Parathyroid adenoma (tissue), 2 donors: ENCODE data around the gene C11orf24.
"Not testable (repeated sequence)": the region's sequence is repeated elsewhere in the genome, so short reads cannot be mapped to it uniquely, and the experiment has no call there.

ENCODE experiments used
- H2AFZ ChIP-seq: fragments of 300-600 bp; sonication (generic); one replicate; pipeline ENCODE4 v1.7.0; 2017; ENCODE audit warnings: antibody characterized with exemption, mild to moderate bottlenecking
- H3K27ac ChIP-seq: fragments of 300-600 bp; sonication (generic); one replicate; pipeline ENCODE4 v1.7.0; 2017
- H3K27me3 ChIP-seq: fragments of 300-600 bp; sonication (generic); one replicate; pipeline ENCODE4 v1.7.0; 2017; ENCODE audit warnings: low read length; ENCODE audit not compliant: control insufficient read depth, insufficient read depth
- H3K36me3 ChIP-seq: fragments of 300-600 bp; sonication (generic); one replicate; pipeline ENCODE4 v1.7.0; 2017; ENCODE audit warnings: low read length; ENCODE audit not compliant: control insufficient read depth, insufficient read depth
- H3K4me1 ChIP-seq: fragments of 300-600 bp; sonication (generic); one replicate; pipeline ENCODE4 v1.7.0; 2017; ENCODE audit warnings: control low read depth
- H3K4me2 ChIP-seq: fragments of 300-600 bp; sonication (generic); one replicate; pipeline ENCODE4 v1.7.0; 2017; ENCODE audit warnings: low read length
- H3K4me3 ChIP-seq: fragments of 300-600 bp; sonication (generic); one replicate; pipeline ENCODE4 v1.7.0; 2017; ENCODE audit warnings: low read depth, low read length
- H3K79me2 ChIP-seq: fragments of 300-600 bp; sonication (generic); one replicate; pipeline ENCODE4 v1.7.0; 2017; ENCODE audit warnings: control low read depth
- H3K9ac ChIP-seq: fragments of 300-600 bp; sonication (generic); one replicate; pipeline ENCODE4 v1.7.0; 2017; ENCODE audit warnings: mild to moderate bottlenecking
- H3K9me3 ChIP-seq: fragments of 300-600 bp; sonication (generic); one replicate; pipeline ENCODE4 v1.7.0; 2017; ENCODE audit warnings: low read length; ENCODE audit not compliant: control insufficient read depth
- CTCF ChIP-seq: fragments of 300-600 bp; sonication (generic); IDR thresholded peaks from one replicate; pipeline ENCODE4 v1.7.0; 2017; ENCODE audit warnings: antibody characterized with exemption, mild to moderate bottlenecking
- donor health status: primary hyperparathyroidism.

Gene C11orf24

GRCh38 chr11:68255526-68255925 is 16.2 kb downstream of the C11orf24 start:
- Histone ChIP-seq H3K79me2 (no peaks in the 10 kb centered on the region), H3K4me2 (no peak overlapping the region), H3K4me1 (no peaks in the 10 kb centered on the region), H3K27me3 (no peaks in the 10 kb centered on the region), H3K9me3 (no peaks in the 10 kb centered on the region), H2AFZ (no peak overlapping the region), H3K27ac (no peak overlapping the region), H3K9ac (no peak overlapping the region), H3K36me3 (no peaks in the 10 kb centered on the region), H3K4me3 (no peak overlapping the region)
- no peak for TF ChIP-seq CTCF

DNA sequence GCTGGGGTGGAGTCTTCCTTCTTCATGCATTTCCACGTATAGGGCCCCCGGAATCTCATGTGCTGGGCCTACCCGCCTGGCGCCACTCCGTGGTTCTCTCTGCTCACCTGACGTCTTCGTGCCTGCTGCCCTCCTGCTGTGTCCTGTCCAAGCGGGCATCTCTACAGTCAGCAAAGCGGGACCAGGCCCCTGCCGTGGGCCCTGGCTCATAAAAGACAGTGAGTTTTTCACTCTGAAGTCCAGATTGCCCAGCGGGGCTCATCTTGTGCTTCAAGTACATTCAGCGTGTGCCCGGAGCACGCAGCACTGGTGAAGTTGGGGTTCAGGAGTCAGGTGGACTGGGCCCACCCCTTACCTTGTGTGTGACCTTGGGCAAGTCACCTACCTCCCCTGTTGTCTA is 17.4 kb downstream of the C11orf24 start:
- no peak overlapping the region for H2AFZ ChIP-seq
- no peak for TF ChIP-seq CTCF
- H3K9me3 ChIP-seq = no peaks in the 10 kb centered on the region
- H3K4me1 ChIP-seq = no peaks in the 10 kb centered on the region
- H3K4me2 ChIP-seq = no peak overlapping the region
- no peaks in the 10 kb centered on the region for H3K27me3 ChIP-seq
- no peak overlapping the region for H3K9ac ChIP-seq
- H3K36me3 ChIP-seq = no peaks in the 10 kb centered on the region
- no peaks in the 10 kb centered on the region for H3K79me2 ChIP-seq
- H3K27ac ChIP-seq = no peak overlapping the region
- H3K4me3 ChIP-seq = no peak overlapping the region

DNA sequence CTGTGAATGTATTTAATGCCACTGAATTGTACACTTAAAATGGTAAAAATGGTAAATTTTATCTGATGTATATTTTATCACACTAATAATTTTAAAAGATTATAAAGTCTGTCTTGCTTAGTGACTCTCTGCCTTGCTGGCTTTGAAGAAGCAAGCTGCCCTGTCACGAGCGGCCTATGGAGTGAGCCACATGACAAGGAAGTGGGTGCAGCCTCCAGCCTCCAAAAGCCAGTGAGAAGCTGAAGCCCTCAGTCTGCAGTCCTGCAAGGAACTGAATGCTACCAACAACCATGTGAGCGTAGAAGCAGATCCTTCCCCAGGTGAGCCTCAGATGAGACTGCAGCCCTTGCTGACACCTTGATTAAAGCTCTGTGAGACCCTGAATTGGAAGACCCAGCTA is 20.0 kb downstream of the C11orf24 start:
- TF ChIP-seq CTCF = no peak
- Histone ChIP-seq H3K9me3 (no peaks in the 10 kb centered on the region), H3K9ac (no peak overlapping the region), H3K4me2 (no peak overlapping the region), H3K27me3 (no peaks in the 10 kb centered on the region), H2AFZ (no peak overlapping the region), H3K4me1 (no peaks in the 10 kb centered on the region), H3K79me2 (no peaks in the 10 kb centered on the region), H3K4me3 (no peak overlapping the region), H3K27ac (no peak overlapping the region), H3K36me3 (no peaks in the 10 kb centered on the region)

DNA sequence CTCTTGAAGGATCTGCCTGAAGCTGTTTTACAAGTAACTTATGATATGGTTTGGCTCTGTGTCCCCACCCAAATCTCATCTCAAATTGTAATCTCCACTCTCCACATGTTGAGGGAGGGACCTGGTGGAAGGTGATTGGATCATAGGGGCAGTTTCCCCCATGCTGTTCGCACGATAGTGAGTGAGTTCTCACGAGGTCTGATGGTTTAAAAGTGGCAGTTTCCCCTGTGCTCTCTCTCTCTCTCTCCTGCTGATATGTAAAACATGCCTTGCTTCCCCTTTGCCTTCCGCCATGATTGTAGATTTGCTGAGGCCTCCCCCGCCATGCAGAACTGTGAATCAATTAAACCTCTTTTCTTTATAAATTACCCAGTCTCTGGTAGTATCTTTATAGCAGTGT is 26.9 kb downstream of the C11orf24 start:
- H3K9ac ChIP-seq, H3K27ac ChIP-seq, H2AFZ ChIP-seq, H3K27me3 ChIP-seq, H3K4me2 ChIP-seq, H3K36me3 ChIP-seq, H3K4me1 ChIP-seq, H3K79me2 ChIP-seq, H3K4me3 ChIP-seq, H3K9me3 ChIP-seq: not testable (repeated sequence)

DNA sequence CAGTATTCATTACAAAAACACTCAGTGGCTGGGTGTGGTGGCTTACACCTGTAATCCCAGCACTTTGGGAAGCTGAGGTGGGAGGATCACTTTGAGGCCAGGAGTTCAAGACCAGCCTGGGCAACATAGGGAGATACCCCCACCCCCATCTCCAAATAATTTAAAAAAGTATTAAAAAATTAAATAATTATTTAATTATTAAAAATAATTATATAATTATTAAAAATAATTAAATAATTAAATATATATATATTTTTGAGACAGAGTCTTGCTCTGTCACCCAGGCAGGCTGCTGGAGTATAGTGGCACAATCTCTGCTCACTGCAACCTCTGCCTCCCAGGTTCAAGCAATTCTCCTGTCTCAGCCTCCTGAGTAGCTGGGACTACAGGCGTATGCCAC is 27.9 kb downstream of the C11orf24 start:
- not testable (repeated sequence) for H3K9ac ChIP-seq, H3K79me2 ChIP-seq, H3K4me3 ChIP-seq, H3K27ac ChIP-seq, H3K4me2 ChIP-seq, H3K27me3 ChIP-seq, H3K36me3 ChIP-seq, H3K4me1 ChIP-seq, H2AFZ ChIP-seq, H3K9me3 ChIP-seq

DNA sequence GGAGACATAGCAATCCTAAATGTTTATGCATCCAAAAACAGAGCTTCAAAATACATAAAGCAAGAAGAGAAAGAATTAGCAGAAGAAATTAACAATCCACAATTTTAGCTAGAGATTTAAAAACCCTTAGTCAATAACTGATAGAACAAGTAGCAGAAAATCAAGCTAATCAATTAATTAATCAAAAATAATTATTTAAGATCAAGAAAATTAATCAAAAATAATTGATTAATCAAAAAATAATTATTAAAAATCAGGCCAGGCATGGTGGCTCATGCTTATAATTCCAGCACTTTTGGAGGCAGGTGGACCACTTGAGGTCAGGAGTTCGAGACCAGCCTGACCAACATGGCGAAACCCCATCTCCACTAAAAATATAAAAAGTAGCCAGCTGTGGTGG is 29.2 kb downstream of the C11orf24 start:
- Histone ChIP-seq H3K27ac (no peak overlapping the region), H3K79me2 (no peaks in the 10 kb centered on the region), H3K4me2 (no peak overlapping the region), H3K9me3 (no peaks in the 10 kb centered on the region), H3K9ac (no peak overlapping the region), H3K27me3 (no peaks in the 10 kb centered on the region), H3K4me3 (no peak overlapping the region), H3K36me3 (no peaks in the 10 kb centered on the region), H3K4me1 (no peaks in the 10 kb centered on the region), H2AFZ (no peak overlapping the region)
- no peak for TF ChIP-seq CTCF
